ENCODE measurements around the gene LPAR1. TPM values are rescaled to one million over a fixed set of nuclear protein-coding genes. Genes with fewer than 3 reads are reported as not detected.

Gene LPAR1
- total and polyA plus RNA-seq, 10 of the 15 experiments (the other 5 are each of a cell fraction or from before 2014, with no cell fraction given) = 3.3 to 12.9 (median 8.4) TPM

GRCh38 chr9:110891760-110892159 lies 146.5 kb downstream of the LPAR1 start:
- FAIRE-seq (peak; percentile 7), ATAC-seq (peak; percentile 47; the same call in 1 of the 3 replicates), DNase-seq (ENCODE audit: low read depth, low spot score) (no peak)
- SMC1A ChIA-PET (ENCODE audit: uncharacterized antibody, unreplicated experiment) = interaction anchor here (0.5 to 1.4 kb wide), 5 partner anchors 21 to 103 kb away, joined by 3 to 4 read pairs (median 3); no protein-coding TSS in a partner anchor
- 27% methylated on average over 3 of the region's 3 CpGs for WGBS (ENCODE audit: insufficient coverage, insufficient replicate concordance, low lambda C conversion rate, missing lambda C conversion rate)
- no peaks in the 10 kb centered on the region for H3K27me3 ChIP-seq (replicated peaks in 1 of 2; ENCODE audit: control insufficient read depth in 2 of 2, insufficient read depth in 2 of 2, low read length in 1 of 2)
- no peaks in the 10 kb centered on the region for H3K79me2 ChIP-seq (ENCODE audit: control insufficient read depth, insufficient read depth, low read length)
- no TSS peak for BruUV-seq (replicated peaks)
- H3K36me3 ChIP-seq (ENCODE audit: control insufficient read depth in 2 of 2, insufficient read depth in 2 of 2, low read length in 1 of 2) = no peaks in the 10 kb centered on the region
- H4K20me1 ChIP-seq (ENCODE audit: control insufficient read depth, insufficient read depth) = no peaks in the 10 kb centered on the region
- POLR2A ChIA-PET = interaction anchor here (0.6 kb wide), 1 partner anchor 197 kb away, joined by 3 read pairs; no protein-coding TSS in a partner anchor
- H3K9me3 ChIP-seq (replicated peaks; ENCODE audit: control insufficient read depth, insufficient read depth, low read length) = no peaks in the 10 kb centered on the region
- no peak overlapping the region for H3K27ac ChIP-seq (ENCODE audit: control insufficient read depth, insufficient read depth)
- no peak overlapping the region for H3K4me3 ChIP-seq
- CTCF ChIA-PET = interaction anchor here (0.9 to 1.1 kb wide), 2 partner anchors 8 to 12 kb away, joined by 3 read pairs; no protein-coding TSS in a partner anchor
- H3K4me1 ChIP-seq (ENCODE audit: control insufficient read depth, insufficient read depth, low read length) = no peaks in the 10 kb centered on the region
- no peak overlapping the region for H3K4me2 ChIP-seq (ENCODE audit: control insufficient read depth, insufficient read depth)
- TF ChIP-seq SKIL (IDR thresholded peaks at IDR 0.05; ENCODE audit: low read depth, poor library complexity, severe bottlenecking) (no peak), IRF4 (IDR thresholded peaks at IDR 0.05; ENCODE audit: low read depth, low read length) (no peak), RAD21 (IDR thresholded peaks at IDR 0.05; ENCODE audit: insufficient read depth, low read depth, low read length) (no peak), ZBTB33 (IDR thresholded peaks at IDR 0.05) (0 out of 2 replicates have a peak, but pooled peaks have one; percentile 66), NFXL1 (IDR thresholded peaks at IDR 0.05; ENCODE audit: borderline replicate concordance) (no peak), SPI1 (IDR thresholded peaks at IDR 0.05; ENCODE audit: borderline replicate concordance, insufficient read depth, low read depth, low read length) (peak; percentile 25; the same call in 1 of the 2 replicates)
- H3K9ac ChIP-seq (ENCODE audit: control insufficient read depth, insufficient read depth, low read length) = no peak overlapping the region
- RAD21 ChIA-PET (ENCODE audit: unreplicated experiment) = no interaction called here
- H2AFZ ChIP-seq (ENCODE audit: control insufficient read depth, low read depth, low read length) = no peak overlapping the region
- intact Hi-C loops (cut with micrococcal nuclease; ENCODE audit: unreplicated experiment) (no loop called here), in situ Hi-C loops (cut with MboI) (no loop called here)

Data from GM12878 (cell line).